Esophagus muscularis mucosa (tissue), 3 donors: Measurements from ENCODE around the gene MYO1F.

ENCODE experiments used
- CTCF ChIP-seq, 3 experiments: fragments of 200-600 bp in 2 of 3; fragments of 450-650 bp in 1 of 3; sonication (generic) in 2 of 3; IDR thresholded peaks; one replicate each; pipeline ENCODE4 v1.5.1; 2017 to 2019; ENCODE audit warnings: antibody characterized with exemption in 3 of 3, mild to moderate bottlenecking in 2 of 3, moderate library complexity in 1 of 3
- POLR2A ChIP-seq: fragments of 450-650 bp; IDR thresholded peaks from one replicate; pipeline ENCODE4 v1.6.1; 2017; ENCODE audit warnings: antibody characterized with exemption, moderate library complexity, mild to moderate bottlenecking, low read depth
- POLR2AphosphoS5 ChIP-seq, 2 donors: sonication (generic); formaldehyde crosslinking; IDR thresholded peaks; one replicate each; pipeline ENCODE4 v1.6.1; 2017; ENCODE audit warnings: antibody characterized with exemption in 2 of 2

- no peak for TF ChIP-seq CTCF (IDR thresholded peaks at IDR 0.05)
- TF ChIP-seq POLR2A = no peak
- no peak for TF ChIP-seq POLR2AphosphoS5 (IDR thresholded peaks at IDR 0.05)
Measured at GRCh38 chr19:8539621-8540149, 37.6 kb downstream of the MYO1F start.
